HCT116 (cell line): ENCODE results near the gene HSP90AA1. TPM values are rescaled to one million over a fixed set of nuclear protein-coding genes. Genes with fewer than 3 reads are reported as not detected.

Experiments used
- ATAC-seq: fragments of 200-7000 bp; cut with Tn5 transposase; 2 replicates; pipeline ENCODE4 v1.9.1; 2020; ENCODE audit warnings: mild to moderate bottlenecking, moderate library complexity
- BruUV-seq: library from RNA; stranded (reverse); fragments of 400-500 nt; replicated peaks from 2 replicates; lab custom pipeline; 2021; lab: Mats Ljungman, UMichigan
- CTCF ChIA-PET: fragments of 300-600 bp; sonication (Branson Sonifier 250); formaldehyde crosslinking; loops from one replicate; lab custom pipeline; 2021; ENCODE audit warnings: antibody characterized with exemption; lab: Charles Lee
- POLR2A ChIA-PET: fragments of 300-600, 350-600 bp; sonication (Branson Sonifier 250); formaldehyde crosslinking; loops from one replicate; lab custom pipeline; 2021; ENCODE audit warnings: antibody characterized with exemption; lab: Charles Lee
- RAD21 ChIA-PET, 2 experiments: fragments of 300-600 bp; sonication (Branson Sonifier 250); formaldehyde crosslinking; loops; one replicate each; lab custom pipeline; 2023; ENCODE audit warnings: low total read pairs in 2 of 2; ENCODE audit not compliant: uncharacterized antibody in 2 of 2, unreplicated experiment in 2 of 2, low non-redundant PET in 1 of 2; lab: Charles Lee
- DNase-seq: peaks from one replicate; pipeline ENCODE4 v3.0.0-alpha.2; 2010; ENCODE audit warnings: low read depth, low spot score
- H2AFZ ChIP-seq: fragments of 200-600 bp; shearing (Covaris generic), sonication (generic); 2 replicates; pipeline ENCODE4 v1.6.1; 2017; ENCODE audit warnings: low read depth, mixed run types, mixed read lengths, antibody characterized with exemption, low read length; ENCODE audit not compliant: poor library complexity, severe bottlenecking
- H3K27ac ChIP-seq: 2 replicates; pipeline ENCODE4 v1.5.1; 2012; ENCODE audit warnings: low read depth, low read length
- H3K27me3 ChIP-seq: fragments of 200-600 bp; sonication (generic); 2 replicates; pipeline ENCODE4 v1.6.1; 2016; ENCODE audit warnings: mixed run types, low read length, mixed read lengths; ENCODE audit not compliant: insufficient read depth
- H3K36me3 ChIP-seq, 2 experiments: fragments of 200-500 bp in 1 of 2; fragments of 200-600 bp in 1 of 2; sonication (Bioruptor generic) in 1 of 2; sonication (generic) in 1 of 2; 2 replicates each; pipeline versions ENCODE4 v1.5.1 to v1.6.1; 2014 to 2016; ENCODE audit warnings: low read length in 2 of 2, inconsistent platforms in 1 of 2, mixed read lengths in 1 of 2, mixed run types in 1 of 2; ENCODE audit not compliant: insufficient read depth in 2 of 2, control insufficient read depth in 1 of 2
- H3K4me1 ChIP-seq, 2 experiments: fragments of 200-600 bp in 1 of 2; sonication (generic) in 1 of 2; 2 replicates each; pipeline versions ENCODE4 v1.5.1 to v1.6.1; 2012 to 2017; ENCODE audit warnings: low read length in 2 of 2, inconsistent platforms in 1 of 2, mild to moderate bottlenecking in 1 of 2, mixed read lengths in 1 of 2, mixed run types in 1 of 2, moderate library complexity in 1 of 2; ENCODE audit not compliant: insufficient read depth in 2 of 2, control insufficient read depth in 1 of 2
- H3K4me2 ChIP-seq: fragments of 200-600 bp; sonication (generic); 2 replicates; pipeline ENCODE4 v1.6.1; 2017; ENCODE audit warnings: mixed run types, low read length, mixed read lengths
- H3K4me3 ChIP-seq, 2 experiments: fragments of 200-600 bp in 1 of 2; sonication (generic) in 1 of 2; replicated peaks in 1 of 2; 2 replicates each; pipeline ENCODE4 v1.5.1; 2011 to 2016; ENCODE audit warnings: low read length in 2 of 2, control low read depth in 1 of 2, low read depth in 1 of 2, mild to moderate bottlenecking in 1 of 2, mixed read lengths in 1 of 2, mixed run types in 1 of 2
- H3K79me2 ChIP-seq: fragments of 200-600 bp; sonication (generic); 2 replicates; pipeline ENCODE4 v1.6.1; 2017; ENCODE audit warnings: mild to moderate bottlenecking, mixed run types, low read length, moderate library complexity, mixed read lengths; ENCODE audit not compliant: insufficient read depth
- H3K9ac ChIP-seq: fragments of 200-600 bp; sonication (generic); 2 replicates; pipeline ENCODE4 v1.6.1; 2016; ENCODE audit warnings: low read length, mixed read lengths
- H3K9me2 ChIP-seq: fragments of 200-600 bp; sonication (generic), shearing (Covaris generic); 2 replicates; pipeline ENCODE4 v1.6.1; 2017; ENCODE audit warnings: mixed run types, mild to moderate bottlenecking, moderate library complexity; ENCODE audit not compliant: insufficient read depth
- H3K9me3 ChIP-seq, 2 experiments: fragments of 200-500 bp in 1 of 2; fragments of 200-600 bp in 1 of 2; sonication (Bioruptor generic) in 1 of 2; sonication (generic) in 1 of 2; 2 replicates each; pipeline ENCODE4 v1.6.1; 2014 to 2017; ENCODE audit warnings: low read length in 2 of 2, mixed read lengths in 2 of 2, inconsistent platforms in 1 of 2, low read depth in 1 of 2, mild to moderate bottlenecking in 1 of 2, mixed run types in 1 of 2, moderate library complexity in 1 of 2; ENCODE audit not compliant: control insufficient read depth in 1 of 2, insufficient read depth in 1 of 2
- H4K20me1 ChIP-seq: fragments of 200-600 bp; sonication (generic), shearing (Covaris generic); 2 replicates; pipeline ENCODE4 v1.6.1; 2017; ENCODE audit warnings: mixed run types, mild to moderate bottlenecking, moderate library complexity; ENCODE audit not compliant: insufficient read depth
- CEBPB ChIP-seq: IDR thresholded peaks from 2 replicates; pipeline ENCODE4 v1.6.1; 2012; ENCODE audit warnings: low read depth
- EGR1 ChIP-seq: IDR thresholded peaks from 2 replicates; pipeline ENCODE4 v1.6.1; 2012; ENCODE audit warnings: low read depth
- ELF1 ChIP-seq: IDR thresholded peaks from 2 replicates; pipeline ENCODE4 v1.6.1; 2012; ENCODE audit warnings: low read depth, borderline replicate concordance
- EZH2 ChIP-seq: fragments of 200-600 bp; sonication (generic); IDR thresholded peaks from 2 replicates; pipeline ENCODE4 v1.6.1; 2017; ENCODE audit warnings: antibody characterized with exemption, mixed run types
- EZH2phosphoT487 ChIP-seq: fragments of 200-600 bp; IDR thresholded peaks from 2 replicates; pipeline ENCODE4 v1.6.1; 2018; ENCODE audit warnings: antibody characterized with exemption, borderline replicate concordance
- FOSL1 ChIP-seq: IDR thresholded peaks from 2 replicates; pipeline ENCODE4 v1.6.1; 2012; ENCODE audit warnings: low read depth
- JUND ChIP-seq: IDR thresholded peaks from 2 replicates; pipeline ENCODE4 v1.6.1; 2012
- POLR2A ChIP-seq: IDR thresholded peaks from 2 replicates; pipeline ENCODE4 v1.7.0; 2011; ENCODE audit warnings: borderline replicate concordance; ENCODE audit not compliant: insufficient read depth, insufficient read length; ENCODE audit errors: extremely low read depth
- POLR2AphosphoS5 ChIP-seq: IDR thresholded peaks from 2 replicates; pipeline ENCODE4 v1.6.1; 2011; ENCODE audit warnings: mild to moderate bottlenecking, low read depth, low read length, moderate library complexity
- RAD21 ChIP-seq: IDR thresholded peaks from 2 replicates; pipeline ENCODE4 v1.6.1; 2012; ENCODE audit warnings: low read depth, mild to moderate bottlenecking
- SIN3A ChIP-seq: IDR thresholded peaks from 2 replicates; pipeline ENCODE4 v1.6.1; 2012; ENCODE audit warnings: low read depth
- SP1 ChIP-seq: IDR thresholded peaks from 2 replicates; pipeline ENCODE4 v1.6.1; 2012; ENCODE audit warnings: low read depth
- SRF ChIP-seq: IDR thresholded peaks from 2 replicates; pipeline ENCODE4 v1.6.1; 2012; ENCODE audit warnings: low read depth
- TCF7L2 ChIP-seq: IDR thresholded peaks from 2 replicates; pipeline ENCODE4 v1.7.0; 2011; ENCODE audit warnings: borderline replicate concordance, inconsistent platforms; ENCODE audit not compliant: insufficient read depth, insufficient read length; ENCODE audit errors: extremely low read depth
- YY1 ChIP-seq: IDR thresholded peaks from 2 replicates; pipeline ENCODE4 v1.6.1; 2011; ENCODE audit warnings: low read length, low read depth, moderate library complexity, mild to moderate bottlenecking; ENCODE audit not compliant: insufficient replicate concordance; ENCODE audit errors: extremely low read depth
- ZFX ChIP-seq: fragments of 450-650 bp; IDR thresholded peaks from 2 replicates; pipeline ENCODE4 v1.6.1; 2017
- ZNF274 ChIP-seq: fragments of 200-500 bp; sonication (Bioruptor generic); IDR thresholded peaks from 2 replicates; pipeline ENCODE4 v1.6.1; 2014; ENCODE audit warnings: mild to moderate bottlenecking, low read depth, low read length, inconsistent platforms
- intact Hi-C: fragments of 100-400 bp; cut with micrococcal nuclease; formaldehyde crosslinking; loops from 2 replicates; pipeline ENCODE4 v1.10.0; 2022
- total RNA-seq: library from RNA; stranded (reverse); gene quantifications from one replicate; pipeline ENCODE4 v1.2.1, GENCODE V29; 2021; ENCODE audit not compliant: unreplicated experiment
- TF ChIP-seq, protein P1 (sequence below): IDR thresholded peaks from 2 replicates; pipeline ENCODE4 v1.6.1; 2012; ENCODE audit warnings: low read depth

Gene HSP90AA1
- total RNA-seq, 1 experiment from 2014 or later, result 1,380 TPM

DNA sequence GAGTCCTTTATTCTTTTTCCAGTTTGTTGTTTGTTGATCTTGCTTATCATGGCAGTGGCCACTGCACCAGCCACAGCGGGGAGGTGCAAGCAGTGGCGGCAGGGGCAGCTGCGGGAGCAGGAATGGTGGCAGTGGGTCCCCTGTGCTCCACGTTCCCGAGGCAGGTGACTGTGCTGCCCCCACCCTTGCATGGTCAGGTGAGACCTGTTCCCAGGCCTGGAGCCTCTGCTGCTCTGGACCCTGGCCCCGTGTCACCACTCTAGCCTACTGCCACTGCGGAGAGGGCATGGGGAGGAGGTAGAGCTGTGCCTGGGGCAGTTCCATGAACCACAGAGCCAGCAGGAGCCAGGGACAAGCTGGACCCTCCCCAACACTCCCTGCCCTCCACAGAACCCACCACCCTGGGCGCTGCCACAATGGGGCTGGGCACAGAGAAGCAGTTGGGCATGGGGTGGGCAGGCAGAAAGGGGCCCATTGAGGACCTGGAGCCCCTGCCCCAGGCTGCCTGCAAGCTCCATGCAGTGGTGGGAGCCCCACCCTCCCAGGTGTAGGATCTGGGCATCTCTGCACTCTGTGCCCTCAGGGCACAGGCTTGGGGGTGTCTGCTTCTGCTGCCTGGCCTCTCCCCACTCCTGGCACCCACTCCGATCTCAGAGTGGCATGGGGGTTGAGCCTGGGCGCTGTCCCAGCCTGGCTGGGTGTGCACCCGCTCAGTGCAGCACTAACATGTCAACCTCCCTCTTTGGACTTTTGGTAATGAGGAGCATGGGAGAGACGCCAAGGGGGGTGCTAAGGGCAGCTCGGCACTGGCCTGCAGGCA lies 29.7 kb upstream of the HSP90AA1 start:
- no peak for ATAC-seq
- H3K4me1 ChIP-seq, result no peaks in the 10 kb centered on the region
- no peaks in the 10 kb centered on the region for H3K36me3 ChIP-seq
- H3K9me3 ChIP-seq, result no peaks in the 10 kb centered on the region; a peak in 1 of 4 replicates
- no peak overlapping the region for H3K27ac ChIP-seq
- no TSS peak for BruUV-seq
- H4K20me1 ChIP-seq, result no peaks in the 10 kb centered on the region
- DNase-seq, result no peak
- H3K79me2 ChIP-seq, result no peaks in the 10 kb centered on the region
- ChIA-PET RAD21 (no interaction called here), CTCF (no interaction called here), POLR2A (no interaction called here)
- H3K4me3 ChIP-seq, result no peak overlapping the region
- no peak overlapping the region for H3K9ac ChIP-seq
- no peak overlapping the region for H3K4me2 ChIP-seq
- no peak for TF ChIP-seq EZH2phosphoT487
- TF ChIP-seq JUND, result no peak
- H2AFZ ChIP-seq, result no peak overlapping the region
- no peaks in the 10 kb centered on the region for H3K27me3 ChIP-seq
- intact Hi-C loops, result no loop called here
- no peaks in the 10 kb centered on the region for H3K9me2 ChIP-seq

DNA sequence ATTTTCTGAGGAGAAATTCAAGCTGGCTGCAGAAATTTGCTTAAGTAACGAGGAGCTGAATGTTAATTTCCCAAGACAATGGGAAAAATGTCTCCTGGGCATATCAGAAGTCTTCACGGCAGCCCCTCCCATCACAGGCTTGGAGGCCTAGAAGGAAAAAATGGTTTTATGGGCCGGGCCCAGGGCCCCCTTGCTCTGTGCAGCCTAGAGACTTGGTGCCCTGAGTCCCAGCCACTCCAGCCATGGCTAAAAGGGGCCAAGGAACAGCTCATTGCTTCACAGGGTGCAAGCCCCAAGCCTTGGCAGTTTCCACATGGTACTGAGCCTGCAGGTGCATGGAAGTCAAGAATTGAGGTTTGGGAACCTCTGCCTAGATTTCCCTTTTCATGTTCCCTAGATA lies 24.3 kb upstream of the HSP90AA1 start:
- Histone ChIP-seq H3K27ac (no peak overlapping the region), H3K4me2 (no peak overlapping the region), H3K79me2 (no peaks in the 10 kb centered on the region), H3K4me3 (no peak overlapping the region), H3K36me3 (no peaks in the 10 kb centered on the region), H3K9me2 (no peaks in the 10 kb centered on the region), H2AFZ (no peak overlapping the region), H3K27me3 (no peaks in the 10 kb centered on the region), H3K9me3 (peaks cover 0 to 2% of the 10 kb centered on the region in 2 experiments; a peak in 1 of 4 replicates), H3K4me1 (no peaks in the 10 kb centered on the region), H4K20me1 (no peaks in the 10 kb centered on the region), H3K9ac (no peak overlapping the region)
- no TSS peak for BruUV-seq
- ChIA-PET CTCF (no interaction called here), RAD21 (no interaction called here), POLR2A (no interaction called here)
- TF ChIP-seq TCF7L2, result no peak
- TF ChIP-seq JUND, result no peak
- no peak for TF ChIP-seq FOSL1
- no peak for TF ChIP-seq POLR2A
- no peak for TF ChIP-seq EGR1
- TF ChIP-seq ELF1, result no peak
- TF ChIP-seq, protein P1, sequence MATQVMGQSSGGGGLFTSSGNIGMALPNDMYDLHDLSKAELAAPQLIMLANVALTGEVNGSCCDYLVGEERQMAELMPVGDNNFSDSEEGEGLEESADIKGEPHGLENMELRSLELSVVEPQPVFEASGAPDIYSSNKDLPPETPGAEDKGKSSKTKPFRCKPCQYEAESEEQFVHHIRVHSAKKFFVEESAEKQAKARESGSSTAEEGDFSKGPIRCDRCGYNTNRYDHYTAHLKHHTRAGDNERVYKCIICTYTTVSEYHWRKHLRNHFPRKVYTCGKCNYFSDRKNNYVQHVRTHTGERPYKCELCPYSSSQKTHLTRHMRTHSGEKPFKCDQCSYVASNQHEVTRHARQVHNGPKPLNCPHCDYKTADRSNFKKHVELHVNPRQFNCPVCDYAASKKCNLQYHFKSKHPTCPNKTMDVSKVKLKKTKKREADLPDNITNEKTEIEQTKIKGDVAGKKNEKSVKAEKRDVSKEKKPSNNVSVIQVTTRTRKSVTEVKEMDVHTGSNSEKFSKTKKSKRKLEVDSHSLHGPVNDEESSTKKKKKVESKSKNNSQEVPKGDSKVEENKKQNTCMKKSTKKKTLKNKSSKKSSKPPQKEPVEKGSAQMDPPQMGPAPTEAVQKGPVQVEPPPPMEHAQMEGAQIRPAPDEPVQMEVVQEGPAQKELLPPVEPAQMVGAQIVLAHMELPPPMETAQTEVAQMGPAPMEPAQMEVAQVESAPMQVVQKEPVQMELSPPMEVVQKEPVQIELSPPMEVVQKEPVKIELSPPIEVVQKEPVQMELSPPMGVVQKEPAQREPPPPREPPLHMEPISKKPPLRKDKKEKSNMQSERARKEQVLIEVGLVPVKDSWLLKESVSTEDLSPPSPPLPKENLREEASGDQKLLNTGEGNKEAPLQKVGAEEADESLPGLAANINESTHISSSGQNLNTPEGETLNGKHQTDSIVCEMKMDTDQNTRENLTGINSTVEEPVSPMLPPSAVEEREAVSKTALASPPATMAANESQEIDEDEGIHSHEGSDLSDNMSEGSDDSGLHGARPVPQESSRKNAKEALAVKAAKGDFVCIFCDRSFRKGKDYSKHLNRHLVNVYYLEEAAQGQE, result no peak
- TF ChIP-seq POLR2AphosphoS5, result no peak
- TF ChIP-seq SIN3A, result no peak
- no peak for TF ChIP-seq ZNF274
- no peak for TF ChIP-seq EZH2
- TF ChIP-seq SP1, result no peak
- TF ChIP-seq CEBPB, result no peak
- no peak for TF ChIP-seq RAD21
- no peak for TF ChIP-seq SRF
- TF ChIP-seq EZH2phosphoT487, result no peak
- TF ChIP-seq ZFX, result no peak
- no peak for TF ChIP-seq YY1
- ATAC-seq, result no peak
- intact Hi-C loops, result no loop called here
- DNase-seq, result no peak
